ENCODE results near the gene P2RY8.

- TF ChIP-seq CTCF (IDR thresholded peaks at IDR 0.05 in 8 of 11, conservative IDR thresholded peaks at IDR 0.05 in 3 of 11) (no peak), POLR2A (IDR thresholded peaks at IDR 0.05) (no peak)
These were observed 45.9 kb upstream of the P2RY8 start for GRCh38 chrX:1582686-1583437.

Data from spleen (tissue), 7 donors.